ENCODE measurements around the gene NUP93.

GRCh38 chr16:56734429-56734828 lies 4.5 kb downstream of the NUP93 start:
- TF ChIP-seq EZH2phosphoT487 (IDR thresholded peaks at IDR 0.05; ENCODE audit: borderline replicate concordance) (no peak), CTCF (conservative IDR thresholded peaks at IDR 0.05; ENCODE audit: low read length) (no peak)

All from Loucy (cell line).